Neural progenitor cell (in vitro differentiated cells): ENCODE measurements around the gene HDAC4.

ENCODE experiments used
- CTCF ChIP-seq: fragments of 200-600 bp; sonication (generic); IDR thresholded peaks from 2 replicates; pipeline ENCODE4 v1.5.1; 2017; ENCODE audit warnings: antibody characterized with exemption, mild to moderate bottlenecking
- EZH2 ChIP-seq: fragments of 200-600 bp; sonication (generic); IDR thresholded peaks from 2 replicates; pipeline ENCODE4 v1.6.1; 2017; ENCODE audit warnings: antibody characterized with exemption, mild to moderate bottlenecking, moderate library complexity

GRCh38 chr2:239411549-239412319 is 10.9 kb upstream of the HDAC4 start:
- TF ChIP-seq CTCF (no peak), EZH2 (no peak)
